HepG2 (cell line): Measurements from ENCODE around the gene SEPTIN5. TPM values are rescaled to one million over a fixed set of nuclear protein-coding genes. Genes with fewer than 3 reads are reported as not detected.

Experiments
- ATAC-seq: fragments of 200-7000 bp; cut with Tn5 transposase; 3 replicates; pipeline ENCODE4 v1.9.1; 2020; ENCODE audit warnings: mild to moderate bottlenecking, moderate library complexity
- BruUV-seq: library from RNA; stranded (reverse); fragments of 400-500 nt; replicated peaks from 2 replicates; lab custom pipeline; 2021; lab: Mats Ljungman, UMichigan
- CTCF ChIA-PET: fragments of 300-600 bp; formaldehyde crosslinking; extraction: SDS; loops from one replicate; lab custom pipeline; 2021; ENCODE audit warnings: low total read pairs, inconsistent platforms, low intra/inter-chr PET ratio; lab: Yijun Ruan, JAX
- POLR2A ChIA-PET: fragments of 350-600 bp; sonication (Branson Sonifier 250); formaldehyde crosslinking; loops from one replicate; lab custom pipeline; 2020; ENCODE audit warnings: antibody characterized with exemption, inconsistent platforms; lab: Yijun Ruan, JAX
- DNase-seq: peaks from one replicate; pipeline ENCODE4 v3.0.0-alpha.2; 2015; ENCODE audit warnings: low spot score
- FAIRE-seq: peaks from 3 replicates; lab custom pipeline; 2011; peaks lifted over from hg19 to GRCh38; lab: Jason Lieb, UNC
- H2AFZ ChIP-seq: one replicate; pipeline ENCODE4 v1.6.1; 2011; ENCODE audit warnings: low read length, inconsistent platforms
- H3K27ac ChIP-seq: fragments of 300-600 bp; 3 replicates; pipeline ENCODE4 v1.8.0; 2011; ENCODE audit warnings: mixed run types, mild to moderate bottlenecking, mixed read lengths, low read length, inconsistent platforms; ENCODE audit not compliant: insufficient read depth; ENCODE audit errors: extremely low read length
- H3K27me3 ChIP-seq, 2 experiments: fragments of 200-600 bp in 1 of 2; 2 replicates in 1 of 2; 3 replicates in 1 of 2; pipeline versions ENCODE4 v1.6.0 to v1.8.0; 2011; ENCODE audit warnings: low read length in 2 of 2, mild to moderate bottlenecking in 2 of 2, moderate library complexity in 2 of 2, inconsistent platforms in 1 of 2; ENCODE audit not compliant: insufficient read depth in 2 of 2, control insufficient read depth in 1 of 2
- H3K36me3 ChIP-seq, 2 experiments: fragments of 200-600 bp in 1 of 2; replicated peaks in 1 of 2; 2 replicates in 1 of 2; 3 replicates in 1 of 2; pipeline versions ENCODE4 v1.5.1 to v1.8.0; 2011; ENCODE audit warnings: low read length in 2 of 2, inconsistent platforms in 1 of 2; ENCODE audit not compliant: insufficient read depth in 2 of 2, control insufficient read depth in 1 of 2
- H3K4me1 ChIP-seq: 2 replicates; pipeline ENCODE4 v1.5.1; 2012; ENCODE audit warnings: low read length, inconsistent platforms; ENCODE audit not compliant: insufficient read depth
- H3K4me2 ChIP-seq: 2 replicates; pipeline ENCODE4 v1.6.0; 2011; ENCODE audit warnings: low read depth, low read length, inconsistent platforms
- H3K4me3 ChIP-seq, 3 experiments: fragments of 200-600 bp in 1 of 3; sonication (generic), shearing (Covaris generic) in 1 of 3; replicated peaks in 1 of 3; 2 replicates each; pipeline ENCODE4 v1.5.1; 2011 to 2016; ENCODE audit warnings: low read length in 3 of 3, inconsistent platforms in 2 of 3, low read depth in 2 of 3, mild to moderate bottlenecking in 2 of 3, control low read depth in 1 of 3, mixed read lengths in 1 of 3; ENCODE audit not compliant: insufficient read depth in 1 of 3
- H3K79me2 ChIP-seq: one replicate; pipeline ENCODE4 v1.6.1; 2011; ENCODE audit warnings: low read length, inconsistent platforms; ENCODE audit not compliant: insufficient read depth
- H3K9ac ChIP-seq: 2 replicates; pipeline ENCODE4 v1.6.0; 2011; ENCODE audit warnings: mild to moderate bottlenecking, low read depth, low read length, inconsistent platforms; ENCODE audit not compliant: insufficient read depth
- H3K9me3 ChIP-seq: 2 replicates; pipeline ENCODE4 v1.5.1; 2012; ENCODE audit warnings: mild to moderate bottlenecking, low read length
- H4K20me1 ChIP-seq: 2 replicates; pipeline ENCODE4 v1.6.0; 2011; ENCODE audit warnings: inconsistent platforms, mild to moderate bottlenecking, low read length, moderate library complexity; ENCODE audit not compliant: insufficient read depth
- FOXA3 ChIP-seq: IDR thresholded peaks from 2 replicates; pipeline ENCODE4 v1.6.1; 2016; ENCODE audit warnings: missing genetic modification reagents, missing compliant biosample characterization
- KAT7 ChIP-seq: IDR thresholded peaks from 2 replicates; pipeline ENCODE4 v1.6.1; 2018; ENCODE audit warnings: borderline replicate concordance, missing compliant biosample characterization
- LCORL ChIP-seq, 2 experiments: fragments of 450-650 bp in 1 of 2; sonication (generic) in 1 of 2; formaldehyde crosslinking in 1 of 2; IDR thresholded peaks; 2 replicates each; pipeline versions ENCODE4 v1.5.0 to v1.6.1; 2017 to 2020; ENCODE audit warnings: antibody characterized with exemption in 1 of 2, missing genetic modification reagents in 1 of 2
- SOX13 ChIP-seq, 3 experiments: fragments of 450-650 bp in 1 of 3; sonication (generic) in 1 of 3; formaldehyde crosslinking in 1 of 3; IDR thresholded peaks in 2 of 3; conservative IDR thresholded peaks in 1 of 3; 2 replicates each; pipeline versions ENCODE4 v1.5.0 to v1.6.1; 2016 to 2020; ENCODE audit warnings: antibody characterized with exemption in 1 of 3, mild to moderate bottlenecking in 1 of 3, missing compliant biosample characterization in 1 of 3, missing genetic modification reagents in 1 of 3, moderate library complexity in 1 of 3
- SOX5 ChIP-seq: IDR thresholded peaks from 2 replicates; pipeline ENCODE4 v1.6.1; 2016; ENCODE audit warnings: borderline replicate concordance
- ZFAT ChIP-seq: sonication (generic); formaldehyde crosslinking; conservative IDR thresholded peaks from 2 replicates; pipeline ENCODE4 v1.8.1; 2023; ENCODE audit warnings: missing genetic modification reagents, inconsistent platforms
- ZNF570 ChIP-seq: sonication (generic); formaldehyde crosslinking; IDR thresholded peaks from 2 replicates; pipeline ENCODE4 v1.4.0; 2020; ENCODE audit warnings: mild to moderate bottlenecking, missing genetic modification reagents, borderline replicate concordance
- ZNF891 ChIP-seq: sonication (generic); formaldehyde crosslinking; IDR thresholded peaks from 2 replicates; pipeline ENCODE4 v1.5.0; 2020; ENCODE audit warnings: mild to moderate bottlenecking, missing genetic modification reagents
- WGBS: methylation state at CpG from one replicate; pipeline ENCODE4 v1.1.6; 2017; ENCODE audit warnings: low lambda C conversion rate; 5-methylcytosine and 5-hydroxymethylcytosine counted together
- in situ Hi-C: cut with HindIII; loops from 2 replicates; pipeline ENCODE4 v1.10.0; 2017; ENCODE audit warnings: low pct_unique_long_range_greater_than_20kb; ENCODE audit not compliant: extremely low pct_ligation_motif_present
- intact Hi-C: fragments of 100-400 bp; cut with micrococcal nuclease; formaldehyde crosslinking; loops from one replicate; pipeline ENCODE4 v1.10.0; 2022; ENCODE audit not compliant: unreplicated experiment
- polyA plus RNA-seq, 8 experiments: library from polyadenylated mRNA; depleted of rRNA in 3 of 8; stranded (reverse) in 7 of 8; unstranded in 1 of 8; fragments of >200 nt; fragmentation: Illumina TruSeq in 4 of 8; extraction: Trizol in 4 of 8; gene quantifications; 2 replicates each; pipeline versions ENCODE4 v1.2.1 to v1.2.3, GENCODE V29; 2011 to 2016; ENCODE audit warnings: low read depth in 4 of 8, missing spikeins in 1 of 8, mixed read lengths in 1 of 8; ENCODE audit not compliant: insufficient read depth in 1 of 8
- total RNA-seq, 5 experiments: library from RNA; depleted of rRNA; stranded (reverse); fragments of >200 nt; fragmentation: Illumina TruSeq; extraction: Trizol; gene quantifications; 2 replicates each; pipeline ENCODE4 v1.2.3, GENCODE V29; 2016; ENCODE audit warnings: low read depth in 1 of 5
- TF ChIP-seq, protein P1 (sequence below): sonication (generic); formaldehyde crosslinking; conservative IDR thresholded peaks from 2 replicates; pipeline ENCODE4 v1.4.0; 2020; ENCODE audit warnings: mild to moderate bottlenecking, missing genetic modification reagents, moderate library complexity
- TF ChIP-seq, protein P2 (sequence below): sonication (generic); formaldehyde crosslinking; IDR thresholded peaks from 2 replicates; pipeline ENCODE4 v1.5.1; 2020; ENCODE audit warnings: mild to moderate bottlenecking, missing genetic modification reagents, moderate library complexity

Gene SEPTIN5
- total and polyA plus RNA-seq, 2 of the 13 experiments (the other 11 are each of a cell fraction or from before 2014, with no cell fraction given), result 0.33 TPM; not detected in 1

DNA sequence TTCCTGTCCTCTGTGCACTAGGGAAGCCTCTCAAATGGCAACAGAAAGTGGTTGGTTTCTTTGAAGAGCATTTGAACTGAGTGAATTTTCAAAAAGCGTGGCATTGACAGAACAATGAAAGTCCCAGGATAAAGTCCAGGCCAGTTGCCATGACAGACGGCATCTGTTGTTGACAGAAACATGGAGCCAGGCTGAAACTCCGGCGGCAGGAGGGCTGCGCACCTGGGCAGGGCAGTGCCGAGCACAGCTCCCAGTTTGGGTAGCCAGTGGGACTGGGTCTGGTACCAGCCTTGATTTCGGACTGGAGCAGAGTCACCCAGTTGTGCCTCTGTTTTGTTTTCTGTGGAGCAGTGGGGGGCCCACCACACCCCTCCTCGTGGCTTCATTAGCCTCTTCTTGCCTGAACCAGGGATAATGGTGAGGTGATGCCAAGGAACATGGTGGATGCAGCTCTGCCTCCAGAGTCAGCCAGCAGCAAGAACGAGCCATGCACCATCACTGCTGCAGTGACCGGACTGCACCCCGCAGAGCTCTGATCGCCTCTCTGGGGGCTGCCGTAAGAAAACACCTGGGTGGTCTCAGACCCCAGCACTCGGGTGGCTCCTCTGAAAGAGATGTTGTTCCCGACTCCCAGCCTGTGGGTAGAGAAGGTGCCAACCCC, 9.8 kb upstream of the SEPTIN5 start:
- Histone ChIP-seq H3K79me2 (no peaks in the 10 kb centered on the region), H3K4me1 (peaks cover 17% of the 10 kb centered on the region), H3K4me2 (peak overlapping the region; percentile 40), H3K9ac (no peak overlapping the region), H2AFZ (no peak overlapping the region), H3K36me3 (no peaks in the 10 kb centered on the region), H3K4me3 (no peak overlapping the region), H3K27me3 (peaks cover 8 to 56% of the 10 kb centered on the region in 2 experiments), H3K9me3 (no peaks in the 10 kb centered on the region), H3K27ac (no peak overlapping the region), H4K20me1 (no peaks in the 10 kb centered on the region)
- intact Hi-C loops, result no loop called here
- in situ Hi-C loops, result no loop called here
- WGBS, result 37% methylated on average over 5 of the region's 15 CpGs
- ChIA-PET POLR2A (no interaction called here), CTCF (no interaction called here)
- no TSS peak for BruUV-seq
- DNase-seq (no peak), ATAC-seq (peak; percentile 79), FAIRE-seq (no peak)
- TF ChIP-seq LCORL (IDR thresholded peaks at IDR 0.05) (no peak), LCORL (CRISPR knock-in tag; IDR thresholded peaks at IDR 0.05) (0 out of 2 replicates have a peak, but pooled peaks have one; percentile 39), KAT7 (no peak), FOXA3 (CRISPR knock-in tag) (peak; percentile 60), SOX5 (CRISPR knock-in tag) (peak; percentile 75), ZNF570 (no peak), SOX13 (IDR thresholded peaks at IDR 0.05) (no peak), SOX13 (CRISPR knock-in tag; conservative IDR thresholded peaks at IDR 0.05 in 1 of 2, IDR thresholded peaks at IDR 0.05 in 1 of 2) (peak in 1 of 2 experiments; percentile 43; a peak in 1 of 4 replicates), ZFAT (CRISPR knock-in tag) (no peak), ZNF891 (CRISPR knock-in tag) (no peak)
- TF ChIP-seq, protein P1, sequence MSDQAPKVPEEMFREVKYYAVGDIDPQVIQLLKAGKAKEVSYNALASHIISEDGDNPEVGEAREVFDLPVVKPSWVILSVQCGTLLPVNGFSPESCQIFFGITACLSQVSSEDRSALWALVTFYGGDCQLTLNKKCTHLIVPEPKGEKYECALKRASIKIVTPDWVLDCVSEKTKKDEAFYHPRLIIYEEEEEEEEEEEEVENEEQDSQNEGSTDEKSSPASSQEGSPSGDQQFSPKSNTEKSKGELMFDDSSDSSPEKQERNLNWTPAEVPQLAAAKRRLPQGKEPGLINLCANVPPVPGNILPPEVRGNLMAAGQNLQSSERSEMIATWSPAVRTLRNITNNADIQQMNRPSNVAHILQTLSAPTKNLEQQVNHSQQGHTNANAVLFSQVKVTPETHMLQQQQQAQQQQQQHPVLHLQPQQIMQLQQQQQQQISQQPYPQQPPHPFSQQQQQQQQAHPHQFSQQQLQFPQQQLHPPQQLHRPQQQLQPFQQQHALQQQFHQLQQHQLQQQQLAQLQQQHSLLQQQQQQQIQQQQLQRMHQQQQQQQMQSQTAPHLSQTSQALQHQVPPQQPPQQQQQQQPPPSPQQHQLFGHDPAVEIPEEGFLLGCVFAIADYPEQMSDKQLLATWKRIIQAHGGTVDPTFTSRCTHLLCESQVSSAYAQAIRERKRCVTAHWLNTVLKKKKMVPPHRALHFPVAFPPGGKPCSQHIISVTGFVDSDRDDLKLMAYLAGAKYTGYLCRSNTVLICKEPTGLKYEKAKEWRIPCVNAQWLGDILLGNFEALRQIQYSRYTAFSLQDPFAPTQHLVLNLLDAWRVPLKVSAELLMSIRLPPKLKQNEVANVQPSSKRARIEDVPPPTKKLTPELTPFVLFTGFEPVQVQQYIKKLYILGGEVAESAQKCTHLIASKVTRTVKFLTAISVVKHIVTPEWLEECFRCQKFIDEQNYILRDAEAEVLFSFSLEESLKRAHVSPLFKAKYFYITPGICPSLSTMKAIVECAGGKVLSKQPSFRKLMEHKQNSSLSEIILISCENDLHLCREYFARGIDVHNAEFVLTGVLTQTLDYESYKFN, result peak; percentile 32; the same call in 1 of the 2 replicates
- TF ChIP-seq, protein P2, sequence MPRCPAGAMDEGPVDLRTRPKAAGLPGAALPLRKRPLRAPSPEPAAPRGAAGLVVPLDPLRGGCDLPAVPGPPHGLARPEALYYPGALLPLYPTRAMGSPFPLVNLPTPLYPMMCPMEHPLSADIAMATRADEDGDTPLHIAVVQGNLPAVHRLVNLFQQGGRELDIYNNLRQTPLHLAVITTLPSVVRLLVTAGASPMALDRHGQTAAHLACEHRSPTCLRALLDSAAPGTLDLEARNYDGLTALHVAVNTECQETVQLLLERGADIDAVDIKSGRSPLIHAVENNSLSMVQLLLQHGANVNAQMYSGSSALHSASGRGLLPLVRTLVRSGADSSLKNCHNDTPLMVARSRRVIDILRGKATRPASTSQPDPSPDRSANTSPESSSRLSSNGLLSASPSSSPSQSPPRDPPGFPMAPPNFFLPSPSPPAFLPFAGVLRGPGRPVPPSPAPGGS, result no peak
